GM12878 (cell line): ENCODE results near the gene MBD2. TPM values are rescaled to one million over a fixed set of nuclear protein-coding genes. Genes with fewer than 3 reads are reported as not detected.

ENCODE experiments used
- ATAC-seq: fragments of 200-7000 bp; cut with Tn5 transposase; 3 replicates; pipeline ENCODE4 v1.9.1; 2020; ENCODE audit warnings: mild to moderate bottlenecking, moderate library complexity
- BruUV-seq: library from RNA; stranded (reverse); fragments of 400-500 nt; replicated peaks from 2 replicates; lab custom pipeline; 2021; lab: Mats Ljungman, UMichigan
- CTCF ChIA-PET: fragments of 300-600 bp; sonication (Branson Sonifier 250); formaldehyde crosslinking; extraction: SDS; loops from one replicate; lab custom pipeline; 2021; ENCODE audit warnings: inconsistent platforms; lab: Yijun Ruan, JAX
- POLR2A ChIA-PET: fragments of 350-600 bp; formaldehyde crosslinking; extraction: SDS; loops from one replicate; lab custom pipeline; 2021; ENCODE audit warnings: inconsistent platforms; lab: Charles Lee
- RAD21 ChIA-PET: fragments of 300-600 bp; sonication (Branson Sonifier 250); formaldehyde crosslinking; loops from one replicate; lab custom pipeline; 2023; ENCODE audit warnings: antibody characterized with exemption; ENCODE audit not compliant: unreplicated experiment; lab: Charles Lee
- SMC1A ChIA-PET: fragments of 300-600 bp; sonication (Branson Sonifier 250); formaldehyde crosslinking; loops from one replicate; lab custom pipeline; 2023; ENCODE audit not compliant: unreplicated experiment, uncharacterized antibody; lab: Charles Lee
- DNase-seq: peaks from one replicate; pipeline ENCODE4 v3.0.0-alpha.2; 2011; ENCODE audit warnings: low read depth, low spot score
- FAIRE-seq: peaks from 3 replicates; lab custom pipeline; 2011; peaks lifted over from hg19 to GRCh38; lab: Jason Lieb, UNC
- H2AFZ ChIP-seq: 2 replicates; pipeline ENCODE4 v1.6.0; 2011; ENCODE audit warnings: low read depth, low read length, control low read depth; ENCODE audit not compliant: control insufficient read depth
- H3K27ac ChIP-seq: 2 replicates; pipeline ENCODE4 v1.5.1; 2011; ENCODE audit warnings: control low read depth; ENCODE audit not compliant: control insufficient read depth, insufficient read depth
- H3K27me3 ChIP-seq, 2 experiments: replicated peaks in 1 of 2; 2 replicates each; pipeline versions ENCODE4 v1.6.0 to v1.6.1; 2011; ENCODE audit warnings: low read length in 1 of 2; ENCODE audit not compliant: control insufficient read depth in 2 of 2, insufficient read depth in 2 of 2
- H3K36me3 ChIP-seq, 2 experiments: 2 replicates each; pipeline ENCODE4 v1.5.1; 2011; ENCODE audit warnings: low read length in 1 of 2; ENCODE audit not compliant: control insufficient read depth in 2 of 2, insufficient read depth in 2 of 2
- H3K4me1 ChIP-seq: 2 replicates; pipeline ENCODE4 v1.6.1; 2011; ENCODE audit warnings: mild to moderate bottlenecking, low read length, moderate library complexity, mixed read lengths; ENCODE audit not compliant: control insufficient read depth, insufficient read depth
- H3K4me2 ChIP-seq: 2 replicates; pipeline ENCODE4 v1.6.0; 2011; ENCODE audit warnings: control low read depth; ENCODE audit not compliant: control insufficient read depth, insufficient read depth
- H3K4me3 ChIP-seq: fragments of 200-600 bp; sonication (generic); 2 replicates; pipeline ENCODE4 v1.5.1; 2016
- H3K79me2 ChIP-seq: 2 replicates; pipeline ENCODE4 v1.6.0; 2011; ENCODE audit warnings: low read length; ENCODE audit not compliant: control insufficient read depth, insufficient read depth
- H3K9ac ChIP-seq: 2 replicates; pipeline ENCODE4 v1.8.0; 2011; ENCODE audit warnings: low read length, control low read depth, mixed read lengths; ENCODE audit not compliant: control insufficient read depth, insufficient read depth
- H3K9me3 ChIP-seq: replicated peaks from 3 replicates; pipeline ENCODE4 v1.5.1; 2011; ENCODE audit warnings: mild to moderate bottlenecking, low read length; ENCODE audit not compliant: control insufficient read depth, insufficient read depth
- H4K20me1 ChIP-seq: 2 replicates; pipeline ENCODE4 v1.6.0; 2011; ENCODE audit not compliant: control insufficient read depth, insufficient read depth
- ATF2 ChIP-seq: IDR thresholded peaks from 2 replicates; pipeline ENCODE4 v1.6.1; 2012; ENCODE audit warnings: low read length, inconsistent platforms
- HCFC1 ChIP-seq: fragments of 150-350 bp; IDR thresholded peaks from 2 replicates; pipeline ENCODE4 v1.6.1; 2014; ENCODE audit warnings: low read length
- JUND ChIP-seq: IDR thresholded peaks from 2 replicates; pipeline ENCODE4 v1.6.1; 2012; ENCODE audit warnings: low read depth, mild to moderate bottlenecking, low read length, improper control_type of control experiment, moderate library complexity
- MYB ChIP-seq: fragments of 150-350 bp; IDR thresholded peaks from 2 replicates; pipeline ENCODE4 v1.6.1; 2014; ENCODE audit warnings: mild to moderate bottlenecking, low read depth, low read length, borderline replicate concordance
- PML ChIP-seq: IDR thresholded peaks from 2 replicates; pipeline ENCODE4 v1.6.1; 2012; ENCODE audit warnings: low read length, inconsistent platforms
- SIN3A ChIP-seq: IDR thresholded peaks from 2 replicates; pipeline ENCODE4 v1.6.1; 2012; ENCODE audit warnings: low read depth, low read length, improper control_type of control experiment
- SMAD1 ChIP-seq: fragments of 450-650 bp; IDR thresholded peaks from 2 replicates; pipeline ENCODE4 v1.6.1; 2018; ENCODE audit warnings: mild to moderate bottlenecking, low read depth; ENCODE audit not compliant: partially characterized antibody
- SP1 ChIP-seq: IDR thresholded peaks from one replicate; pipeline ENCODE4 v1.6.1; 2011; ENCODE audit warnings: low read depth, low read length
- SREBF1 ChIP-seq: IDR thresholded peaks from 2 replicates; pipeline ENCODE4 v1.6.1; 2012; ENCODE audit warnings: mild to moderate bottlenecking, low read length
- WGBS: methylation state at CpG from one replicate; pipeline ENCODE4 v1.1.6; 2016; ENCODE audit warnings: low lambda C conversion rate; ENCODE audit not compliant: insufficient replicate concordance, insufficient coverage; ENCODE audit errors: missing lambda C conversion rate; 5-methylcytosine and 5-hydroxymethylcytosine counted together
- in situ Hi-C: fragments of 300-500 bp; cut with MboI; formaldehyde crosslinking; loops from 9 replicates; pipeline ENCODE4 v1.14.3; 2018; ENCODE audit warnings: mixed read lengths
- intact Hi-C: fragments of 100-400 bp; cut with micrococcal nuclease; formaldehyde crosslinking; loops from one replicate; pipeline ENCODE4 v1.14.2; 2022; ENCODE audit not compliant: unreplicated experiment
- polyA plus RNA-seq, 11 experiments: library from polyadenylated mRNA; depleted of rRNA in 4 of 11; unstranded in 6 of 11; stranded (reverse) in 5 of 11; fragments of >200 nt; fragmentation: Nextera tagmentation in 4 of 11; fragmentation: Illumina TruSeq in 1 of 11; extraction: Ambion mirVana in 4 of 11; extraction: Trizol in 1 of 11; gene quantifications; 1 replicate in 1 of 11; 2 replicates in 10 of 11; pipeline versions ENCODE4 v1.2.1 to v1.2.3, GENCODE V29; 2011 to 2016; ENCODE audit warnings: inconsistent platforms in 2 of 11, missing spikeins in 2 of 11, low read depth in 1 of 11
- total RNA-seq, 4 experiments: library from RNA; depleted of rRNA in 3 of 4; stranded (reverse); fragments of >200 nt in 3 of 4; fragmentation: Illumina TruSeq in 1 of 4; extraction: Trizol in 1 of 4; gene quantifications; 2 replicates each; pipeline versions ENCODE4 v1.2.1 to v1.2.3, GENCODE V29; 2013 to 2021
- TF ChIP-seq, protein P1 (sequence below): IDR thresholded peaks from 2 replicates; pipeline ENCODE4 v1.6.1; 2011; ENCODE audit warnings: mild to moderate bottlenecking, low read depth, low read length, moderate library complexity; ENCODE audit not compliant: insufficient replicate concordance

The MBD2 gene
- total and polyA plus RNA-seq, 10 of the 15 experiments (the other 5 are each of a cell fraction or from before 2014, with no cell fraction given): 24.1 to 276 (median 57.9) TPM

DNA sequence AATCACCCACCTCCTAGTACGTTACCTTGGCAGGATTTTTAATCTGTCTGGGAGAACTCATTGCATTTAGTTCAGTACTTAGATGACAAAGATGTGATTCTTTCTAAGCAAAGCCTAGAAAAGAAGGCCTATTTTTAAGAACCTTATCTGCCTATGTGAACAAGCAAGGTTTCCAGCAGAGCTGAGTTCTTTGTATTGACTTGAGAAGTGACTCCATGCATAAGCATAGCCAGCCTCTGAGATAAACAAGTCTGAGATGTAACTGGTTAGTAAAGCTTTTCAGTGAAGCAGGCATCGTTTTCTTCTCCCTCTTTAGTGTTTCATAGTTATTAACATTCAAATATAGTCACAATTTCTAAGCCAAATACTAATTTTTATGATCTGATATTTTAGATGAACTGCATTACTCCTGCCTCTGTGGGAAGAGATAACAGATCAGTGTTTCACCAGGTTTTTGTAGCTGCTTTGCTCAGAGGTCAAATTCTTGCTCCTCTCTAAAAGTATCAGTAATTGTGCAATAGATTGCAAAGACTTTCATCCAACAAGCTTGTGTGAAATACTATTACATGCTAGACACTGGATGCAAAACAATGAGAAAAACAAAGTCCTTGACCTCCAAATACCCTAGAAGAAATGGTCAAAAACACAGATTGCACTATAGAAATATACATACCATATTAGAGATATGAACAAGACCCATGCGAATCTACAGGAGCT, 107.8 kb downstream of the MBD2 start:
- Histone ChIP-seq H3K27me3 (no peaks in the 10 kb centered on the region), H3K4me1 (no peaks in the 10 kb centered on the region), H3K9ac (no peak overlapping the region), H2AFZ (no peak overlapping the region), H3K4me2 (no peak overlapping the region), H3K79me2 (no peaks in the 10 kb centered on the region), H3K27ac (no peak overlapping the region), H3K9me3 (no peaks in the 10 kb centered on the region), H4K20me1 (no peaks in the 10 kb centered on the region), H3K36me3 (no peaks in the 10 kb centered on the region), H3K4me3 (no peak overlapping the region)
- no peak for ATAC-seq
- CTCF ChIA-PET: interaction anchor here (0.6 to 7.5 kb wide), 4 partner anchors 9 to 207 kb away, joined by 3 to 75 read pairs (median 31); no protein-coding TSS in a partner anchor
- FAIRE-seq: no peak
- RAD21 ChIA-PET: interaction anchor here (1.0 to 1.2 kb wide), 2 partner anchors 10 to 274 kb away, joined by 3 read pairs; no protein-coding TSS in a partner anchor
- no peak for DNase-seq
- TF ChIP-seq MYB (no peak), SP1 (no peak)
- no TSS peak for BruUV-seq
- WGBS: 25% methylated on average over 3 of the region's 3 CpGs
- intact Hi-C loops: loop anchor here (5.0 kb wide), 1 partner anchor 556 kb away; no protein-coding TSS in a partner anchor
- SMC1A ChIA-PET: interaction anchor here (0.9 to 2.4 kb wide), 4 partner anchors 9 to 208 kb away, joined by 3 to 10 read pairs (median 3); no protein-coding TSS in a partner anchor
- POLR2A ChIA-PET: interaction anchor here (0.6 kb wide), 1 partner anchor 984 kb away, joined by 7 read pairs; no protein-coding TSS in a partner anchor
- in situ Hi-C loops: loop anchor here (5.0 kb wide), 2 partner anchors 209 to 549 kb away; no protein-coding TSS in a partner anchor

DNA sequence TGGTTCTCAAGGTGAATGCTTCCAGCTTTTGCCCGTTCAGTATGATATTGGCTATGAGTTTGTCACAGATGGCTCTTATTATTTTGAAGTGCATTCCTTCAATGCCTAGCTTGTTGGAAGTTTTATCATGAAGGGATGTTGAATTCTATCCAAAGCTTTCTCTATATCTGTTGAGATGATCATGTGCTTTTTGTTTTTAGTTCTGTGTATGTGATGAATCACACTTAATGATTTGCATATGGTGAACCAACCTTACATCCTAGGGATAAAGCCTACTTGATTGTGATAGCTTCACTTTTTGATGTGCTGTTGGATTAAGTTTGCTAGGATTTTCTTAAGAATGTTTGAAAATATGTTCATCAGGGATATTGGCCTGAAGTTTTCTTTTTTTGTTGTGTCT, 112.1 kb downstream of the MBD2 start:
- intact Hi-C loops: no loop called here
- WGBS: 100% methylated on average over 1 of the region's 1 CpG
- H3K4me1 ChIP-seq: no peaks in the 10 kb centered on the region
- no peaks in the 10 kb centered on the region for H3K36me3 ChIP-seq
- no peak overlapping the region for H3K4me3 ChIP-seq
- ChIA-PET SMC1A (interaction anchor here (1.3 to 1.7 kb wide), 2 partner anchors 12 to 14 kb away, joined by 3 to 4 read pairs; no protein-coding TSS in a partner anchor), CTCF (interaction anchor here (0.8 kb wide), 1 partner anchor 543 kb away, joined by 3 read pairs; no protein-coding TSS in a partner anchor), RAD21 (no interaction called here), POLR2A (no interaction called here)
- no peak overlapping the region for H2AFZ ChIP-seq
- H4K20me1 ChIP-seq: no peaks in the 10 kb centered on the region
- no peaks in the 10 kb centered on the region for H3K9me3 ChIP-seq
- no peaks in the 10 kb centered on the region for H3K27me3 ChIP-seq
- no peak for TF ChIP-seq PML
- no peak for TF ChIP-seq HCFC1
- TF ChIP-seq SREBF1: no peak
- TF ChIP-seq, protein P1, sequence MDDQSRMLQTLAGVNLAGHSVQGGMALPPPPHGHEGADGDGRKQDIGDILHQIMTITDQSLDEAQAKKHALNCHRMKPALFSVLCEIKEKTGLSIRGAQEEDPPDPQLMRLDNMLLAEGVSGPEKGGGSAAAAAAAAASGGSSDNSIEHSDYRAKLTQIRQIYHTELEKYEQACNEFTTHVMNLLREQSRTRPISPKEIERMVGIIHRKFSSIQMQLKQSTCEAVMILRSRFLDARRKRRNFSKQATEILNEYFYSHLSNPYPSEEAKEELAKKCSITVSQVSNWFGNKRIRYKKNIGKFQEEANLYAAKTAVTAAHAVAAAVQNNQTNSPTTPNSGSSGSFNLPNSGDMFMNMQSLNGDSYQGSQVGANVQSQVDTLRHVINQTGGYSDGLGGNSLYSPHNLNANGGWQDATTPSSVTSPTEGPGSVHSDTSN: no peak
- TF ChIP-seq SMAD1: no peak
- no peak for TF ChIP-seq JUND
- no peak for TF ChIP-seq SIN3A
- TF ChIP-seq ATF2: no peak
- no peak overlapping the region for H3K9ac ChIP-seq
- no peak for ATAC-seq
- DNase-seq: no peak
- H3K27ac ChIP-seq: no peak overlapping the region
- no peak for FAIRE-seq
- in situ Hi-C loops: no loop called here
- BruUV-seq: no TSS peak
- H3K4me2 ChIP-seq: no peak overlapping the region
- H3K79me2 ChIP-seq: no peaks in the 10 kb centered on the region
